Breast epithelium (tissue), 4 donors: ENCODE data around the gene CUL1. TPM values are rescaled to one million over a fixed set of nuclear protein-coding genes. Genes with fewer than 3 reads are reported as not detected.

Experiments used
- DNase-seq, 2 donors: peaks; one replicate each; pipeline ENCODE4 v3.0.0-alpha.2; 2019; ENCODE audit warnings: low spot score in 2 of 2
- H3K27ac ChIP-seq, 2 donors: fragments of 200-600 bp; sonication (generic) in 1 of 2; one replicate each; pipeline ENCODE4 v1.5.1; 2016 to 2019; ENCODE audit warnings: mild to moderate bottlenecking in 1 of 2
- H3K27me3 ChIP-seq, 2 donors: fragments of 200-600 bp; sonication (generic) in 1 of 2; one replicate each; pipeline versions ENCODE4 v1.5.1 to v1.6.0; 2017 to 2019; ENCODE audit warnings: control low read depth in 1 of 2, mild to moderate bottlenecking in 1 of 2
- H3K36me3 ChIP-seq: fragments of 200-600 bp; one replicate; pipeline ENCODE4 v1.5.1; 2019
- H3K4me1 ChIP-seq, 2 donors: fragments of 200-600 bp; sonication (generic); one replicate each; pipeline ENCODE4 v1.5.1; 2016 to 2019; ENCODE audit warnings: control low read depth in 1 of 2
- H3K4me3 ChIP-seq, 3 donors: fragments of 200-600 bp; sonication (generic); 1 replicate in 2 of 3; 2 replicates in 1 of 3; pipeline ENCODE4 v1.5.1; 2016 to 2019; ENCODE audit warnings: mild to moderate bottlenecking in 3 of 3, moderate library complexity in 2 of 3
- H3K9me3 ChIP-seq, 2 donors: fragments of 200-600 bp; sonication (generic) in 1 of 2; one replicate each; pipeline ENCODE4 v1.5.1; 2016 to 2019; ENCODE audit warnings: control low read depth in 1 of 2
- CTCF ChIP-seq, 3 donors: fragments of 450-650 bp; IDR thresholded peaks; one replicate each; pipeline ENCODE4 v1.5.1; 2016 to 2017; ENCODE audit warnings: antibody characterized with exemption in 3 of 3, mild to moderate bottlenecking in 3 of 3, moderate library complexity in 3 of 3
- POLR2A ChIP-seq: fragments of 450-650 bp; IDR thresholded peaks from one replicate; pipeline ENCODE4 v1.6.1; 2016; ENCODE audit warnings: antibody characterized with exemption, mild to moderate bottlenecking, moderate library complexity
- POLR2AphosphoS5 ChIP-seq, 3 donors: sonication (generic); formaldehyde crosslinking; IDR thresholded peaks; one replicate each; pipeline ENCODE4 v1.6.1; 2017; ENCODE audit warnings: antibody characterized with exemption in 3 of 3
- intact Hi-C: fragments of 100-400 bp; cut with DNase I; formaldehyde crosslinking; loops from one replicate; pipeline ENCODE4 v1.15.1; 2023; ENCODE audit warnings: low total_unique reads
- total RNA-seq, 3 donors: library from RNA; depleted of rRNA; stranded (reverse); fragments of >200 nt; gene quantifications; one replicate each; pipeline ENCODE4 v1.1.0, GENCODE V29; 2016

Gene CUL1
- total RNA-seq, 3 donors from 2014 or later: 61.6 to 71.4 (median 65.4) TPM

DNA sequence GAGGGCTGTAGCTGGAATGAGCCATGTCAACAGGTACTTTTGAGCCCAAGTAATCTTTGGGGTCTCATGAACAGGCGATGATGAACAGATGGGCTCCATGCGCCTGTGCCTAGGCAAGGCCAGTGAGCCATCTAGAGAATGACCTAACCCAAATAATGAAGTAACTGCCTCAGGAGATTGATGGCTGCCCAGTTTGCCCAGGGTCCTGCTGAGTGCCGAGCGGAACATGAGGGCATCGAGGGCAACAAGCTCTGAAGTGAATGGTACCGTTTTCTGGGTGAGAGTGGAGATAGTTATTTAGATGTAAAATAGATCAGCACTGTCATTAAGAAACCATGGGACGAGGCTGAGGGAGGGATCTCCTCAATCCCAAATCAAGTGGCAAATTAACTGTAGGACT lies 107.5 kb downstream of the CUL1 start:
- no peaks in the 10 kb centered on the region for H3K4me1 ChIP-seq
- no peaks in the 10 kb centered on the region for H3K36me3 ChIP-seq
- no peak overlapping the region for H3K27ac ChIP-seq
- DNase-seq: no peak
- no peaks in the 10 kb centered on the region for H3K9me3 ChIP-seq
- no peak for TF ChIP-seq POLR2AphosphoS5 (IDR thresholded peaks at IDR 0.05)
- TF ChIP-seq POLR2A: no peak
- no peak for TF ChIP-seq CTCF (IDR thresholded peaks at IDR 0.05)
- no peak overlapping the region for H3K4me3 ChIP-seq
- no peaks in the 10 kb centered on the region for H3K27me3 ChIP-seq
- intact Hi-C loops: no loop called here

DNA sequence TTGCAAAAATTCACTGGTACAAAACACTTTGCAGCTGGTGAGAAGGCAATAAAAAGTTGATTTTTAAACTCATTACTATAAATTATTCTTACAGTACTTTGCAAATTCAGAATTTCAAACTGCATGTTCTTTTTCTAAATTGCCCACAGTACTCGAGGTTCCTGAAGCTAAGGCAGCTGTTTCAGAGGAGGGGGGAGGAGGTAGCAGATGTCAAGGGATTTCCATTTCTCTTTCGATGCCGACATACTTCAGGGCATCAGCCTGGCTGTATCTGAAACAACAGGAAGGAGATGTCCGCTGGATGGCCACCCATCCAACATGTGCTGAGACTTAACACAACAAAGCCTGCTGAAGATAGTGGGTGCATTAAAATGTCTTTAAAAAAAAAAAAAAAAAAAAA lies 108.7 kb downstream of the CUL1 start:
- no peak overlapping the region for H3K27ac ChIP-seq
- no peaks in the 10 kb centered on the region for H3K27me3 ChIP-seq
- intact Hi-C loops: no loop called here
- no peaks in the 10 kb centered on the region for H3K4me1 ChIP-seq
- no peaks in the 10 kb centered on the region for H3K9me3 ChIP-seq
- TF ChIP-seq POLR2A (no peak), CTCF (IDR thresholded peaks at IDR 0.05) (no peak), POLR2AphosphoS5 (IDR thresholded peaks at IDR 0.05) (no peak)
- H3K36me3 ChIP-seq: no peaks in the 10 kb centered on the region
- H3K4me3 ChIP-seq: no peak overlapping the region
- DNase-seq: no peak

GRCh38 chr7:148809856-148810255 lies 111.2 kb downstream of the CUL1 start:
- H3K36me3 ChIP-seq: no peaks in the 10 kb centered on the region
- H3K27ac ChIP-seq: no peak overlapping the region
- no peaks in the 10 kb centered on the region for H3K27me3 ChIP-seq
- no peaks in the 10 kb centered on the region for H3K4me1 ChIP-seq
- H3K4me3 ChIP-seq: no peak overlapping the region
- DNase-seq: no peak
- no peaks in the 10 kb centered on the region for H3K9me3 ChIP-seq
- TF ChIP-seq CTCF (IDR thresholded peaks at IDR 0.05) (no peak), POLR2A (no peak), POLR2AphosphoS5 (IDR thresholded peaks at IDR 0.05) (no peak)
- intact Hi-C loops: no loop called here

- H3K36me3 ChIP-seq: no peaks in the 10 kb centered on the region
- no peak overlapping the region for H3K4me3 ChIP-seq
- no peak for DNase-seq
- TF ChIP-seq POLR2AphosphoS5 (IDR thresholded peaks at IDR 0.05) (no peak), CTCF (IDR thresholded peaks at IDR 0.05) (no peak), POLR2A (no peak)
- no peaks in the 10 kb centered on the region for H3K4me1 ChIP-seq
- no peak overlapping the region for H3K27ac ChIP-seq
- H3K9me3 ChIP-seq: no peaks in the 10 kb centered on the region
- H3K27me3 ChIP-seq: no peaks in the 10 kb centered on the region
- intact Hi-C loops: no loop called here
Measured at GRCh38 chr7:148811892-148812291, 113.2 kb downstream of the CUL1 start.

DNA sequence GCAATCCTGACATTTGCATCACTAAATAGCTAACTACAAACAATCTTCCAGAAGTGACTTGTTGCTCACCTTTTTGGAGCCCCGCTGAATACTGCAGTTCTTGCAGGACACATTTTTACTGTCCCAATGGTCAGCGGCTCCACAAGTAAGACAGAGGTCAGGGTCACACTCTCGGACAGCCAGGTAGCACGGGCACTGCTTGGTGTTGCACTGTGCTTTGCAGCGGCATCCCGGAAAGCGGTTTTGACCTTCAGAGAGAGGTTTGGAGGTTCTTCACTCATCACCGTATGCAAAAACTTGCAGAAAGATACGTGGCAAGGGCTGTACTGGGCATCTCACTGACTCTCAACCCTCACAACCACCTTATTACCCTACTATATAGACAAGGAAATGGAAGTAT lies 115.2 kb downstream of the CUL1 start:
- Histone ChIP-seq H3K4me1 (no peaks in the 10 kb centered on the region), H3K27ac (no peak overlapping the region), H3K36me3 (no peaks in the 10 kb centered on the region), H3K27me3 (no peaks in the 10 kb centered on the region), H3K4me3 (no peak overlapping the region), H3K9me3 (no peaks in the 10 kb centered on the region)
- no peak for DNase-seq
- intact Hi-C loops: no loop called here
- TF ChIP-seq POLR2A (no peak), CTCF (IDR thresholded peaks at IDR 0.05) (no peak), POLR2AphosphoS5 (IDR thresholded peaks at IDR 0.05) (no peak)
